Heart right ventricle (tissue), 16 donors: Measurements from ENCODE around the gene C3orf33. TPM values are rescaled to one million over a fixed set of nuclear protein-coding genes. Genes with fewer than 3 reads are reported as not detected.

Source experiments
- ATAC-seq, 8 donors: fragments of 200-7000 bp; cut with Tn5 transposase; one replicate each; pipeline ENCODE4 v1.9.1; 2020; ENCODE audit warnings: mild to moderate bottlenecking in 8 of 8, moderate library complexity in 8 of 8, moderate number of reproducible peaks in 1 of 8
- DNase-seq, 2 donors: peaks; one replicate each; pipeline ENCODE4 v3.0.0-alpha.2; 2020
- H3K27ac ChIP-seq, 10 donors: fragments of 200-600 bp; sonication (generic) in 2 of 10; one replicate each; pipeline versions ENCODE4 v1.5.0 to v1.8.0; 2020 to 2022; ENCODE audit warnings: mild to moderate bottlenecking in 3 of 10
- H3K27me3 ChIP-seq, 7 donors: fragments of 200-600 bp; one replicate each; pipeline ENCODE4 v1.8.0; 2021 to 2022; ENCODE audit warnings: mild to moderate bottlenecking in 2 of 7
- H3K36me3 ChIP-seq, 9 donors: fragments of 200-600 bp; sonication (generic) in 1 of 9; one replicate each; pipeline versions ENCODE4 v1.5.0 to v1.8.0; 2020 to 2022; ENCODE audit warnings: mild to moderate bottlenecking in 2 of 9
- H3K4me1 ChIP-seq, 9 donors: fragments of 200-600 bp; sonication (generic) in 1 of 9; one replicate each; pipeline versions ENCODE4 v1.5.0 to v1.8.0; 2020 to 2022; ENCODE audit warnings: mild to moderate bottlenecking in 4 of 9
- H3K4me3 ChIP-seq, 10 donors: fragments of 200-600 bp; sonication (generic) in 2 of 10; one replicate each; pipeline versions ENCODE4 v1.5.0 to v1.8.0; 2020 to 2022; ENCODE audit warnings: mild to moderate bottlenecking in 7 of 10, moderate library complexity in 2 of 10
- H3K9me3 ChIP-seq, 11 donors: fragments of 200-600 bp in 10 of 11; sonication (generic) in 2 of 11; one replicate each; pipeline versions ENCODE4 v1.5.0 to v1.8.0; 2013 to 2022; ENCODE audit warnings: mild to moderate bottlenecking in 2 of 11, control low read depth in 1 of 11, moderate library complexity in 1 of 11
- WGBS, 2 donors: extraction: QIAGEN DNeasy Blood & Tissue Kit; methylation state at CpG; one replicate each; pipeline ENCODE4 v1.1.7; 2013; ENCODE audit warnings: inconsistent platforms in 1 of 2; 5-methylcytosine and 5-hydroxymethylcytosine counted together
- intact Hi-C, 10 donors: fragments of 100-400 bp; cut with DNase I; formaldehyde crosslinking; loops; one replicate each; pipeline versions ENCODE4 v1.11.1 to v1.14.2; 2022
- polyA plus RNA-seq, 2 donors: library from polyadenylated mRNA; stranded (reverse); fragments of 200-250 nt; gene quantifications; one replicate each; pipeline ENCODE4 v1.2.3, GENCODE V29; 2013
- total RNA-seq, 10 donors: library from RNA; stranded (reverse); fragmentation: NEBNext Ultra II Directional in 3 of 10; extraction: Animal tissue kit (Norgen Biotek cat#: 25700) in 3 of 10; gene quantifications; one replicate each; pipeline versions ENCODE4 v1.2.1 to v1.2.4, GENCODE V29; 2021 to 2023
- TF ChIP-seq, protein P1 (sequence below), 9 donors: fragments of 200-600 bp; sonication (generic) in 2 of 9; IDR thresholded peaks; one replicate each; pipeline versions ENCODE4 v1.5.0 to v1.8.0; 2021 to 2022; ENCODE audit warnings: antibody characterized with exemption in 9 of 9, mild to moderate bottlenecking in 5 of 9, moderate library complexity in 1 of 9
- donor health status: Arrhythmogenic right ventricular cardiomyopathy.
- donor health status: ischemic (EF 13 %, LVEDD 7.1; RV severe dilation, severe dysfunction).
- donor health status: healthy with polysubstance abuse.
- donor health status: DM: no; HTN: yes; CAD: no.
- donor health status: DM: no; HTN: no; CAD: no.
- donor health status: ischemic (EF 25% LVEDD 6.9; RV normal size, moderate dysfunction).
- donor health status: ischemic (EF 25% LVEDD 5.7; RV mildly dilated, moderate dysfunction).
- donor health status: healthy.
- donor health status: DM: yes; HTN: yes; CAD: no.
- donor health status: Ischemic cardiomyopathy.
- donor health status: ischemic (EF 35%, LVEDD 5.7; RV mildly dilated, moderate dysfunction).
- donor health status: nonischemic (EF 11% LVEDD 7.7; RV severe dilation, severe dysfunction).
- donor health status: DM: yes; HTN: yes; CAD: no.
- donor health status: PGD.
- donor health status: ischemic (EF 29% LVEDD 5.4; RV normal size, mild dysfunction).
- donor health status: nonischemic (EF 23%, LVEDD 6.1; RV moderate dilation, normal function).

Gene C3orf33
- total and polyA plus RNA-seq, 12 donors: 2.3 to 8.5 (median 5.8) TPM

DNA sequence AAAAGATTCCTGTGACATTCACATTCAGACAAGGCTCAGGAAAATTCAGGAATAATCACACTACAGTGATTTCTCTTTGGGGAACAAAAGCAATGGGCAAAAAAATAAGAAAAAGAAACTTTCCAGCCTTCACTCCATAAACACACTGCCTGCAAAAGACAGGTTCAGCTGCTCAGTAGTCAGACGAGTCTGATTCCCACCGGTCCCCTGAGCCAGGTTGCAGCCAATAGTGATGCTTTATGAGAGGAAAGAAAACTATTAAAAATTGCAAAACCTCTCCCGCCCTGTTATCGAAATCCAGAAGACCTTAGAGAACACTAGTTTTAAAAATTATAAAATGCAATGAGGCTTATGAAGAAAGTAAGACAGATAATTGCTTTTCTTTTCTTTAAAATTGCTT, 69.7 kb downstream of the C3orf33 start:
- no peak overlapping the region for H3K27ac ChIP-seq
- peaks cover 0 to 27% (median 6%) of the 10 kb centered on the region in 7 donors for H3K27me3 ChIP-seq
- intact Hi-C loops: no loop called here
- no peak for DNase-seq
- H3K36me3 ChIP-seq: no peaks in the 10 kb centered on the region
- ATAC-seq: no peak
- WGBS, 2 donors: 65 to 81% methylated on average over 4 of the region's 4 CpGs
- H3K4me1 ChIP-seq: peaks cover 0 to 8% (median 0%) of the 10 kb centered on the region in 9 donors
- TF ChIP-seq, protein P1, sequence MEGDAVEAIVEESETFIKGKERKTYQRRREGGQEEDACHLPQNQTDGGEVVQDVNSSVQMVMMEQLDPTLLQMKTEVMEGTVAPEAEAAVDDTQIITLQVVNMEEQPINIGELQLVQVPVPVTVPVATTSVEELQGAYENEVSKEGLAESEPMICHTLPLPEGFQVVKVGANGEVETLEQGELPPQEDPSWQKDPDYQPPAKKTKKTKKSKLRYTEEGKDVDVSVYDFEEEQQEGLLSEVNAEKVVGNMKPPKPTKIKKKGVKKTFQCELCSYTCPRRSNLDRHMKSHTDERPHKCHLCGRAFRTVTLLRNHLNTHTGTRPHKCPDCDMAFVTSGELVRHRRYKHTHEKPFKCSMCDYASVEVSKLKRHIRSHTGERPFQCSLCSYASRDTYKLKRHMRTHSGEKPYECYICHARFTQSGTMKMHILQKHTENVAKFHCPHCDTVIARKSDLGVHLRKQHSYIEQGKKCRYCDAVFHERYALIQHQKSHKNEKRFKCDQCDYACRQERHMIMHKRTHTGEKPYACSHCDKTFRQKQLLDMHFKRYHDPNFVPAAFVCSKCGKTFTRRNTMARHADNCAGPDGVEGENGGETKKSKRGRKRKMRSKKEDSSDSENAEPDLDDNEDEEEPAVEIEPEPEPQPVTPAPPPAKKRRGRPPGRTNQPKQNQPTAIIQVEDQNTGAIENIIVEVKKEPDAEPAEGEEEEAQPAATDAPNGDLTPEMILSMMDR (IDR thresholded peaks at IDR 0.05): no peak
- no peak overlapping the region for H3K4me3 ChIP-seq
- no peaks in the 10 kb centered on the region for H3K9me3 ChIP-seq

DNA sequence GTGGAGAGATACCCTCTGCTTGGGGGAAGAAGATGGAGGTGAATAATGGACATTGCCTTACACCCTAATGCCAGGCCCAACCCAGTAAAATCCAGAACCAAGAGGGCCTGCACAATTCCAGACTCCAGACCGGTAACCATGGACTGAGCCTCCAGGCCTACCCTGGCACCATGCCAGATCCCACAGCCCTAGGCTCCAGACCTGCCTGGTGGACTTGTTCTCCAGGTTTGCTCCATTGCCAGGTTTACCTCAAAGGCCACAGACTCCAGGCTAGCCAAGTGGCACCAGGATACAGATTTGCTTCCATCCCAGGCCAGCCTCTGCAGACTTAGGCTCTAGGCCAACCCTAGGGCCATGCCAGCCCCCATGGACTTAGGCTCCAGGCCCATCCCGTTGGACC, 75.2 kb downstream of the C3orf33 start:
- ATAC-seq (no peak), DNase-seq (no peak)
- WGBS, 2 donors: 78 to 83% methylated on average over 2 of the region's 2 CpGs
- TF ChIP-seq, protein P1 (IDR thresholded peaks at IDR 0.05): no peak
- no peak overlapping the region for H3K27ac ChIP-seq
- H3K9me3 ChIP-seq: no peaks in the 10 kb centered on the region
- H3K4me3 ChIP-seq: no peak overlapping the region
- intact Hi-C loops: no loop called here
- H3K36me3 ChIP-seq: no peaks in the 10 kb centered on the region
- no peaks in the 10 kb centered on the region for H3K4me1 ChIP-seq
- no peaks in the 10 kb centered on the region for H3K27me3 ChIP-seq

DNA sequence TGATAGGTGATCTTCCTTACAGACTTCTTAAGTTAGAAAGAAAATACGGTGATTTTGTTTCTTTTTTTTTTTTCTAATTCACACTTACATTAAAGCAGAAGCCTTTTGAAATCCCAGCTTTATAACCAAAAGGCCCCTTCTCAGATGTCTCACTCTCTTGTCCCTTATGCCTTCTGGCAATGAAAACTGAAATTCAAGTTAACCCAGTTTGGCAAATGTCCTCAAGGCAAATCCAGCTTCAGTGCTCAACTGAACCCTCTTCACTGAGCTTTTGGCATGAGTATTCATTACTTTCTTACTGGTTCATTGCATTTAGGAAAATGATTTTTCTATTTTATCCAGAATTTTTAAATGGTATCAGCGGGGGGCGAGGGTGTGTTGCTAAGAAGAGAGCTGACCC, 78.2 kb downstream of the C3orf33 start:
- DNase-seq: no peak
- H3K4me1 ChIP-seq: no peaks in the 10 kb centered on the region
- H3K36me3 ChIP-seq: no peaks in the 10 kb centered on the region
- intact Hi-C loops: no loop called here
- H3K27me3 ChIP-seq: no peaks in the 10 kb centered on the region
- 82 to 91% methylated on average over 3 of the region's 3 CpGs for whole genome bisulfite sequencing, 2 donors
- TF ChIP-seq, protein P1 (IDR thresholded peaks at IDR 0.05): no peak
- no peak overlapping the region for H3K27ac ChIP-seq
- ATAC-seq: no peak
- H3K9me3 ChIP-seq: no peaks in the 10 kb centered on the region
- H3K4me3 ChIP-seq: no peak overlapping the region

DNA sequence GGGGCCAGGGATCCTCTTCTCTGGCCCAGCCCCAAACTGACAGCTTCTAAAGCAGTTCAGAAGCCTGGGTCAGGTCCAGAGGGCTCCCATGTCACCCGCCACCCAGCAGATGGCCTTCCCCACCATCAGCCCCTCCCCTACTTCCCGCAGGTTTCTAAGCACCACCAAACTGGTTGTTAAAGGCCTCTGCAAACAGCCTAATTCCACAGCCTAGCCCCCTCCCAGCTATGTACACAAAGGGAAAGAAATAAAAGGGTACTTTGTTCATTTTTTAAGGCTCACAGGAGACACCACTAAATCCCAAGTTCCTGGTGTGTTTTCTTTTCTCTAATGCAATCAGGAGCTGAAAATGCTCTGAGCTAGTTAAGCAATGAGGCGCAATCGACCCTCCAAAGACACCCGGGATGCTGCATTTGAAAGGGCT, 91.8 kb downstream of the C3orf33 start:
- intact Hi-C loops: no loop called here
- TF ChIP-seq, protein P1 (IDR thresholded peaks at IDR 0.05): no peak
- WGBS, 2 donors: 62 to 65% methylated on average over 5 of the region's 5 CpGs

More for the DNA sequence above, 91.8 kb downstream of the C3orf33 start:
- Histone ChIP-seq H3K36me3 (no peaks in the 10 kb centered on the region), H3K27ac (no peak overlapping the region), H3K9me3 (peaks cover 0 to 19% (median 9%) of the 10 kb centered on the region in 11 donors), H3K27me3 (no peaks in the 10 kb centered on the region), H3K4me3 (no peak overlapping the region), H3K4me1 (no peaks in the 10 kb centered on the region)
- DNase-seq (no peak), ATAC-seq (no peak)

Other genes with a start within 250 kb of the C3orf33 start
- gene PLCH1, start 61.2 kb downstream of the C3orf33 start, total RNA-seq: 1 to 10 TPM in 1 of 10 donors, under 1 TPM in 9; 0.19 to 2.1 (median 0.51) TPM
- gene PLCH1, start 61.2 kb downstream of the C3orf33 start, polyA plus RNA-seq: 1 to 10 TPM in 1 of 2 donors, under 1 TPM in 1; 0.13 to 1.2 TPM
- gene SLC33A1, start 48.1 kb upstream of the C3orf33 start, total RNA-seq: 10 to 100 TPM; 18.9 to 35.3 (median 25.8) TPM
- gene SLC33A1, start 48.1 kb upstream of the C3orf33 start, polyA plus RNA-seq: 10 to 100 TPM in 1 of 2 donors, 1 to 10 TPM in 1; 4.3 to 12.7 TPM
- gene GMPS, start 64.4 kb upstream of the C3orf33 start, total RNA-seq: 10 to 100 TPM; 23.5 to 34.5 (median 30.6) TPM
- 10 to 100 TPM; 10.2 to 20.5 TPM for gene GMPS, start 64.4 kb upstream of the C3orf33 start, polyA plus RNA-seq